Osteoblast (primary cell): ENCODE measurements around the gene CHKA. TPM values are rescaled to one million over a fixed set of nuclear protein-coding genes. Genes with fewer than 3 reads are reported as not detected.

Experiments used
- DNase-seq: peaks from one replicate; pipeline ENCODE4 v3.0.0; 2011; ENCODE audit warnings: low spot score, mixed read lengths; ENCODE audit not compliant: insufficient read length; ENCODE audit errors: missing footprints
- H2AFZ ChIP-seq: 2 replicates; pipeline ENCODE4 v1.6.0; 2011; ENCODE audit warnings: mild to moderate bottlenecking, low read length
- H3K27ac ChIP-seq: 2 replicates; pipeline ENCODE4 v1.5.1; 2011; ENCODE audit warnings: mild to moderate bottlenecking, low read depth, low read length, moderate library complexity
- H3K27me3 ChIP-seq: 2 replicates; pipeline ENCODE4 v1.6.0; 2012; ENCODE audit warnings: mild to moderate bottlenecking, control low read depth, inconsistent platforms, low read length, moderate library complexity; ENCODE audit not compliant: insufficient read depth
- H3K36me3 ChIP-seq: 2 replicates; pipeline ENCODE4 v1.5.1; 2011; ENCODE audit warnings: mild to moderate bottlenecking, low read length, control low read depth, moderate library complexity; ENCODE audit not compliant: insufficient read depth
- H3K4me1 ChIP-seq: 2 replicates; pipeline ENCODE4 v1.5.1; 2011; ENCODE audit warnings: mild to moderate bottlenecking, low read length, control low read depth, moderate library complexity; ENCODE audit not compliant: insufficient read depth
- H3K4me2 ChIP-seq: 2 replicates; pipeline ENCODE4 v1.6.0; 2011; ENCODE audit warnings: mild to moderate bottlenecking, low read length; ENCODE audit not compliant: insufficient read depth
- H3K4me3 ChIP-seq: fragments of 200-600 bp; sonication (generic); 3 replicates; pipeline ENCODE4 v1.5.1; 2012; ENCODE audit warnings: mild to moderate bottlenecking, low read length, inconsistent platforms; ENCODE audit not compliant: insufficient read depth
- H3K79me2 ChIP-seq: 2 replicates; pipeline ENCODE4 v1.6.0; 2012; ENCODE audit warnings: mild to moderate bottlenecking, low read length, control low read depth, inconsistent platforms; ENCODE audit not compliant: insufficient read depth
- H3K9me3 ChIP-seq: 2 replicates; pipeline ENCODE4 v1.5.1; 2011; ENCODE audit warnings: low read depth, low read length, control low read depth
- H4K20me1 ChIP-seq: 2 replicates; pipeline ENCODE4 v1.6.0; 2012; ENCODE audit warnings: mild to moderate bottlenecking, low read length, control low read depth; ENCODE audit not compliant: insufficient read depth
- CTCF ChIP-seq: IDR thresholded peaks from 2 replicates; pipeline ENCODE4 v1.5.1; 2011; ENCODE audit warnings: mild to moderate bottlenecking, low read depth, low read length, moderate library complexity; ENCODE audit errors: extremely low read depth
- total RNA-seq: library from RNA; depleted of rRNA; stranded (reverse); fragments of >200 nt; gene quantifications from 2 replicates; pipeline ENCODE4 v1.2.3, GENCODE V29; 2012

Gene CHKA
- total RNA-seq, 1 donor: 29.0 TPM

GRCh38 chr11:68007498-68008380 lies 113.4 kb downstream of the CHKA start:
- H3K4me1 ChIP-seq: peaks cover 38% of the 10 kb centered on the region
- no peaks in the 10 kb centered on the region for H4K20me1 ChIP-seq
- H3K9me3 ChIP-seq: no peaks in the 10 kb centered on the region
- TF ChIP-seq CTCF: no peak
- H3K79me2 ChIP-seq: peaks cover 19% of the 10 kb centered on the region
- DNase-seq: no peak
- H3K27me3 ChIP-seq: no peaks in the 10 kb centered on the region
- no peak overlapping the region for H3K27ac ChIP-seq
- H3K4me2 ChIP-seq: no peak overlapping the region
- H3K36me3 ChIP-seq: no peaks in the 10 kb centered on the region
- H2AFZ ChIP-seq: no peak overlapping the region
- H3K4me3 ChIP-seq: no peak overlapping the region

GRCh38 chr11:68006606-68007166 lies 114.5 kb downstream of the CHKA start:
- DNase-seq: no peak
- no peaks in the 10 kb centered on the region for H3K9me3 ChIP-seq
- H3K4me2 ChIP-seq: no peak overlapping the region
- H3K36me3 ChIP-seq: no peaks in the 10 kb centered on the region
- H3K27me3 ChIP-seq: no peaks in the 10 kb centered on the region
- no peak for TF ChIP-seq CTCF
- H3K79me2 ChIP-seq: peaks cover 9% of the 10 kb centered on the region
- H3K4me3 ChIP-seq: no peak overlapping the region
- peaks cover 27% of the 10 kb centered on the region for H3K4me1 ChIP-seq
- H4K20me1 ChIP-seq: no peaks in the 10 kb centered on the region
- no peak overlapping the region for H2AFZ ChIP-seq
- no peak overlapping the region for H3K27ac ChIP-seq

GRCh38 chr11:68004551-68005335 lies 116.4 kb downstream of the CHKA start:
- no peaks in the 10 kb centered on the region for H4K20me1 ChIP-seq
- H3K4me3 ChIP-seq: peak overlapping the region; percentile 74
- no peak for TF ChIP-seq CTCF
- H2AFZ ChIP-seq: no peak overlapping the region
- H3K4me1 ChIP-seq: peaks cover 10% of the 10 kb centered on the region
- no peak overlapping the region for H3K27ac ChIP-seq
- H3K9me3 ChIP-seq: no peaks in the 10 kb centered on the region
- no peaks in the 10 kb centered on the region for H3K36me3 ChIP-seq
- H3K79me2 ChIP-seq: no peaks in the 10 kb centered on the region
- H3K27me3 ChIP-seq: no peaks in the 10 kb centered on the region
- peak overlapping the region; percentile 79 for H3K4me2 ChIP-seq
- DNase-seq: peak; percentile 36
